Ectodermal cell (in vitro differentiated cells): ENCODE measurements around the gene MAPKAPK2.

Source experiments
- H3K27ac ChIP-seq: 2 replicates; pipeline ENCODE4 v1.7.0; 2013; ENCODE audit warnings: mild to moderate bottlenecking, low read depth, low read length; ENCODE audit not compliant: insufficient read depth, poor library complexity, severe bottlenecking
- H3K27me3 ChIP-seq: 2 replicates; pipeline ENCODE4 v1.7.0; 2013; ENCODE audit warnings: mild to moderate bottlenecking, low read length; ENCODE audit not compliant: insufficient read depth, control insufficient read depth, poor library complexity, severe bottlenecking
- H3K36me3 ChIP-seq: one replicate; pipeline ENCODE4 v1.7.0; 2013; ENCODE audit warnings: low read length; ENCODE audit not compliant: control insufficient read depth, insufficient read depth
- H3K4me1 ChIP-seq: one replicate; pipeline ENCODE4 v1.7.0; 2013; ENCODE audit warnings: low read length; ENCODE audit not compliant: control insufficient read depth, insufficient read depth
- H3K4me3 ChIP-seq: 2 replicates; pipeline ENCODE4 v1.7.0; 2013; ENCODE audit warnings: low read depth, low read length, control low read depth; ENCODE audit not compliant: insufficient read depth
- H3K9me3 ChIP-seq: 2 replicates; pipeline ENCODE4 v1.7.0; 2013; ENCODE audit warnings: mild to moderate bottlenecking, low read length, moderate library complexity; ENCODE audit not compliant: control insufficient read depth
- WGBS, 2 experiments: methylation state at CpG; one replicate each; pipeline ENCODE4 v1.1.7; 2013; ENCODE audit warnings: missing lambda C conversion rate in 2 of 2; 5-methylcytosine and 5-hydroxymethylcytosine counted together

MAPKAPK2 gene

GRCh38 chr1:206658981-206659273 lies 25.8 kb upstream of the MAPKAPK2 start:
- Histone ChIP-seq H3K4me3 (no peak overlapping the region), H3K27ac (no peak overlapping the region), H3K27me3 (peaks cover 30% of the 10 kb centered on the region), H3K36me3 (no peaks in the 10 kb centered on the region), H3K4me1 (peaks cover 6% of the 10 kb centered on the region), H3K9me3 (no peaks in the 10 kb centered on the region)
- WGBS, 2 experiments, result 55 to 61% methylated on average over 7 of the region's 7 CpGs

- no peaks in the 10 kb centered on the region for H3K9me3 ChIP-seq
- WGBS, 2 experiments, result 95 to 97% methylated on average over 4 of the region's 4 CpGs
- peaks cover 31% of the 10 kb centered on the region for H3K27me3 ChIP-seq
- no peaks in the 10 kb centered on the region for H3K36me3 ChIP-seq
- H3K4me1 ChIP-seq, result peaks cover 6% of the 10 kb centered on the region
- H3K27ac ChIP-seq, result no peak overlapping the region
- H3K4me3 ChIP-seq, result no peak overlapping the region
These were observed 24.6 kb upstream of the MAPKAPK2 start for GRCh38 chr1:206660136-206660535.

GRCh38 chr1:206661161-206661820 lies 23.4 kb upstream of the MAPKAPK2 start:
- Histone ChIP-seq H3K27me3 (peaks cover 31% of the 10 kb centered on the region), H3K27ac (no peak overlapping the region), H3K9me3 (no peaks in the 10 kb centered on the region), H3K4me1 (peaks cover 6% of the 10 kb centered on the region), H3K4me3 (no peak overlapping the region), H3K36me3 (no peaks in the 10 kb centered on the region)
- 91% methylated on average over 11 of the region's 11 CpGs for WGBS, 2 experiments

GRCh38 chr1:206662396-206663092 lies 22.2 kb upstream of the MAPKAPK2 start:
- H3K36me3 ChIP-seq, result no peaks in the 10 kb centered on the region
- H3K4me3 ChIP-seq, result no peak overlapping the region
- H3K27ac ChIP-seq, result no peak overlapping the region
- no peaks in the 10 kb centered on the region for H3K9me3 ChIP-seq
- 76 to 88% methylated on average over 3 of the region's 3 CpGs for WGBS, 2 experiments
- peaks cover 26% of the 10 kb centered on the region for H3K27me3 ChIP-seq
- H3K4me1 ChIP-seq, result peaks cover 6% of the 10 kb centered on the region

- WGBS, 2 experiments, result 83 to 85% methylated on average over 5 of the region's 5 CpGs
- Histone ChIP-seq H3K27me3 (peaks cover 19% of the 10 kb centered on the region), H3K4me3 (no peak overlapping the region), H3K4me1 (peaks cover 6% of the 10 kb centered on the region), H3K27ac (no peak overlapping the region), H3K9me3 (no peaks in the 10 kb centered on the region), H3K36me3 (no peaks in the 10 kb centered on the region)
These were observed 21.3 kb upstream of the MAPKAPK2 start for GRCh38 chr1:206663362-206663761.

GRCh38 chr1:206663832-206664652 lies 20.7 kb upstream of the MAPKAPK2 start:
- Histone ChIP-seq H3K4me1 (peaks cover 1% of the 10 kb centered on the region), H3K27me3 (peaks cover 19% of the 10 kb centered on the region), H3K4me3 (peak overlapping the region; percentile 24), H3K36me3 (no peaks in the 10 kb centered on the region), H3K9me3 (no peaks in the 10 kb centered on the region), H3K27ac (no peak overlapping the region)
- WGBS, 2 experiments, result 16 to 18% methylated on average over 20 of the region's 20 CpGs

GRCh38 chr1:206664740-206665139 lies 20.0 kb upstream of the MAPKAPK2 start:
- peaks cover 19% of the 10 kb centered on the region for H3K27me3 ChIP-seq
- H3K4me1 ChIP-seq, result no peaks in the 10 kb centered on the region
- H3K4me3 ChIP-seq, result no peak overlapping the region
- H3K27ac ChIP-seq, result no peak overlapping the region
- no peaks in the 10 kb centered on the region for H3K36me3 ChIP-seq
- no peaks in the 10 kb centered on the region for H3K9me3 ChIP-seq
- WGBS, 2 experiments, result 82 to 83% methylated on average over 6 of the region's 6 CpGs

GRCh38 chr1:206666031-206666561 lies 18.6 kb upstream of the MAPKAPK2 start:
- no peaks in the 10 kb centered on the region for H3K36me3 ChIP-seq
- H3K4me3 ChIP-seq, result no peak overlapping the region
- H3K9me3 ChIP-seq, result no peaks in the 10 kb centered on the region
- peaks cover 4% of the 10 kb centered on the region for H3K4me1 ChIP-seq
- peaks cover 19% of the 10 kb centered on the region for H3K27me3 ChIP-seq
- WGBS, 2 experiments, result 95 to 96% methylated on average over 3 of the region's 3 CpGs
- H3K27ac ChIP-seq, result no peak overlapping the region

GRCh38 chr1:206666954-206667665 lies 17.6 kb upstream of the MAPKAPK2 start:
- Histone ChIP-seq H3K9me3 (no peaks in the 10 kb centered on the region), H3K4me1 (peaks cover 9% of the 10 kb centered on the region), H3K27me3 (peaks cover 17% of the 10 kb centered on the region), H3K36me3 (no peaks in the 10 kb centered on the region), H3K27ac (no peak overlapping the region), H3K4me3 (no peak overlapping the region)
- 90 to 91% methylated on average over 5 of the region's 5 CpGs for WGBS, 2 experiments
